ENCODE data around the gene A1BG. TPM values are rescaled to one million over a fixed set of nuclear protein-coding genes. Genes with fewer than 3 reads are reported as not detected.

The A1BG gene
- total and polyA plus RNA-seq, 2 of the 13 experiments (the other 11 are each of a cell fraction or from before 2014, with no cell fraction given): 14.7 to 41.4 TPM

- TF ChIP-seq ZNF768 (CRISPR knock-in tag; IDR thresholded peaks at IDR 0.05) (peak; percentile 83; the same call in 1 of the 2 replicates), CEBPB (IDR thresholded peaks at IDR 0.05; ENCODE audit: borderline replicate concordance, low read depth, low read length) (no peak), CBX1 (IDR thresholded peaks at IDR 0.05; ENCODE audit: low read depth) (peak; percentile 92), ZBTB39 (CRISPR knock-in tag; IDR thresholded peaks at IDR 0.05) (peak; percentile 88; the same call in 1 of the 2 replicates), ZNF512 (CRISPR knock-in tag; IDR thresholded peaks at IDR 0.05) (0 out of 2 replicates have a peak, but pooled peaks have one; percentile 71), ZNF30 (CRISPR knock-in tag; IDR thresholded peaks at IDR 0.05) (no peak), ZBTB20 (CRISPR knock-in tag; IDR thresholded peaks at IDR 0.05; ENCODE audit: borderline replicate concordance, low read depth) (peak; percentile 35; the same call in 1 of the 2 replicates), ZMAT3 (CRISPR knock-in tag; conservative IDR thresholded peaks at IDR 0.05) (peak; percentile 72; the same call in 1 of the 2 replicates), ETS1 (CRISPR knock-in tag; IDR thresholded peaks at IDR 0.05) (no peak), ZBTB2 (CRISPR knock-in tag; IDR thresholded peaks at IDR 0.05; ENCODE audit: low read depth) (peak; percentile 71; the same call in 1 of the 2 replicates)
- TF ChIP-seq, protein P1, sequence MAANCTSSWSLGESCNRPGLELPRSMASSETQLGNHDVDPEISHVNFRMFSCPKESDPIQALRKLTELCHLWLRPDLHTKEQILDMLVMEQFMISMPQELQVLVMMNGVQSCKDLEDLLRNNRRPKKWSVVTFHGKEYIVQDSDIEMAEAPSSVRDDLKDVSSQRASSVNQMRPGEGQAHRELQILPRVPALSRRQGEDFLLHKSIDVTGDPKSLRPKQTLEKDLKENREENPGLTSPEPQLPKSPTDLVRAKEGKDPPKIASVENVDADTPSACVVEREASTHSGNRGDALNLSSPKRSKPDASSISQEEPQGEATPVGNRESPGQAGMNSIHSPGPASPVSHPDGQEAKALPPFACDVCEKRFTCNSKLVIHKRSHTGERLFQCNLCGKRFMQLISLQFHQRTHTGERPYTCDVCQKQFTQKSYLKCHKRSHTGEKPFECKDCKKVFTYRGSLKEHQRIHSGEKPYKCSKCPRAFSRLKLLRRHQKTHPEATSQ (CRISPR knock-in tag; IDR thresholded peaks at IDR 0.05; ENCODE audit: borderline replicate concordance): peak; percentile 10; the same call in 1 of the 2 replicates
- TF ChIP-seq, protein P2, sequence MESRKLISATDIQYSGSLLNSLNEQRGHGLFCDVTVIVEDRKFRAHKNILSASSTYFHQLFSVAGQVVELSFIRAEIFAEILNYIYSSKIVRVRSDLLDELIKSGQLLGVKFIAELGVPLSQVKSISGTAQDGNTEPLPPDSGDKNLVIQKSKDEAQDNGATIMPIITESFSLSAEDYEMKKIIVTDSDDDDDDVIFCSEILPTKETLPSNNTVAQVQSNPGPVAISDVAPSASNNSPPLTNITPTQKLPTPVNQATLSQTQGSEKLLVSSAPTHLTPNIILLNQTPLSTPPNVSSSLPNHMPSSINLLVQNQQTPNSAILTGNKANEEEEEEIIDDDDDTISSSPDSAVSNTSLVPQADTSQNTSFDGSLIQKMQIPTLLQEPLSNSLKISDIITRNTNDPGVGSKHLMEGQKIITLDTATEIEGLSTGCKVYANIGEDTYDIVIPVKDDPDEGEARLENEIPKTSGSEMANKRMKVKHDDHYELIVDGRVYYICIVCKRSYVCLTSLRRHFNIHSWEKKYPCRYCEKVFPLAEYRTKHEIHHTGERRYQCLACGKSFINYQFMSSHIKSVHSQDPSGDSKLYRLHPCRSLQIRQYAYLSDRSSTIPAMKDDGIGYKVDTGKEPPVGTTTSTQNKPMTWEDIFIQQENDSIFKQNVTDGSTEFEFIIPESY (CRISPR knock-in tag; IDR thresholded peaks at IDR 0.05): no peak
- TF ChIP-seq, protein P3, sequence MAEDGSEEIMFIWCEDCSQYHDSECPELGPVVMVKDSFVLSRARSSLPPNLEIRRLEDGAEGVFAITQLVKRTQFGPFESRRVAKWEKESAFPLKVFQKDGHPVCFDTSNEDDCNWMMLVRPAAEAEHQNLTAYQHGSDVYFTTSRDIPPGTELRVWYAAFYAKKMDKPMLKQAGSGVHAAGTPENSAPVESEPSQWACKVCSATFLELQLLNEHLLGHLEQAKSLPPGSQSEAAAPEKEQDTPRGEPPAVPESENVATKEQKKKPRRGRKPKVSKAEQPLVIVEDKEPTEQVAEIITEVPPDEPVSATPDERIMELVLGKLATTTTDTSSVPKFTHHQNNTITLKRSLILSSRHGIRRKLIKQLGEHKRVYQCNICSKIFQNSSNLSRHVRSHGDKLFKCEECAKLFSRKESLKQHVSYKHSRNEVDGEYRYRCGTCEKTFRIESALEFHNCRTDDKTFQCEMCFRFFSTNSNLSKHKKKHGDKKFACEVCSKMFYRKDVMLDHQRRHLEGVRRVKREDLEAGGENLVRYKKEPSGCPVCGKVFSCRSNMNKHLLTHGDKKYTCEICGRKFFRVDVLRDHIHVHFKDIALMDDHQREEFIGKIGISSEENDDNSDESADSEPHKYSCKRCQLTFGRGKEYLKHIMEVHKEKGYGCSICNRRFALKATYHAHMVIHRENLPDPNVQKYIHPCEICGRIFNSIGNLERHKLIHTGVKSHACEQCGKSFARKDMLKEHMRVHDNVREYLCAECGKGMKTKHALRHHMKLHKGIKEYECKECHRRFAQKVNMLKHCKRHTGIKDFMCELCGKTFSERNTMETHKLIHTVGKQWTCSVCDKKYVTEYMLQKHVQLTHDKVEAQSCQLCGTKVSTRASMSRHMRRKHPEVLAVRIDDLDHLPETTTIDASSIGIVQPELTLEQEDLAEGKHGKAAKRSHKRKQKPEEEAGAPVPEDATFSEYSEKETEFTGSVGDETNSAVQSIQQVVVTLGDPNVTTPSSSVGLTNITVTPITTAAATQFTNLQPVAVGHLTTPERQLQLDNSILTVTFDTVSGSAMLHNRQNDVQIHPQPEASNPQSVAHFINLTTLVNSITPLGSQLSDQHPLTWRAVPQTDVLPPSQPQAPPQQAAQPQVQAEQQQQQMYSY (CRISPR knock-in tag; IDR thresholded peaks at IDR 0.05): no peak
Measured at GRCh38 chr19:58326914-58327726, 26.2 kb downstream of the A1BG start, which contains the start of gene ZSCAN22 (continued).
